KG1 (cell line): ENCODE results near the gene OVCH1.

Experiments
- DNase-seq: peaks from one replicate; lab custom pipeline; 2025; lab: John Stamatoyannopoulos, UW

Gene OVCH1

GRCh38 chr12:29497588-29497987, at the start of gene OVCH1:
Gene OVCH1 (minus strand): TSS chr12:29497686. CDS start chr12:29497686, 0 bp downstream.
- DNase-seq, result no peak

GRCh38 chr12:29547151-29547632, 49.7 kb upstream of the OVCH1 start:
- DNase-seq, result no peak

- DNase-seq, result no peak
These were observed 48.5 kb upstream of the OVCH1 start for GRCh38 chr12:29546000-29546399.

- no peak for DNase-seq
These were observed 47.6 kb upstream of the OVCH1 start for GRCh38 chr12:29545102-29545467.

- no peak for DNase-seq
These were observed 47.1 kb upstream of the OVCH1 start for GRCh38 chr12:29544428-29545101.

GRCh38 chr12:29543036-29543435, 45.5 kb upstream of the OVCH1 start:
- no peak for DNase-seq

GRCh38 chr12:29537298-29537697, 39.8 kb upstream of the OVCH1 start:
- DNase-seq, result no peak

- no peak for DNase-seq
These were observed 37.4 kb upstream of the OVCH1 start for GRCh38 chr12:29534935-29535334.

GRCh38 chr12:29533815-29534489, 36.5 kb upstream of the OVCH1 start:
- no peak for DNase-seq

- no peak for DNase-seq
These were observed 34.0 kb upstream of the OVCH1 start for GRCh38 chr12:29531471-29531870.

GRCh38 chr12:29530436-29530835, 33.0 kb upstream of the OVCH1 start:
- DNase-seq, result no peak

GRCh38 chr12:29528161-29528560, 30.7 kb upstream of the OVCH1 start:
- no peak for DNase-seq

GRCh38 chr12:29521951-29522350, 24.5 kb upstream of the OVCH1 start:
- no peak for DNase-seq

GRCh38 chr12:29519585-29520182, 22.2 kb upstream of the OVCH1 start:
- DNase-seq, result no peak

- no peak for DNase-seq
These were observed 20.9 kb upstream of the OVCH1 start for GRCh38 chr12:29518407-29518806.

GRCh38 chr12:29517264-29517663, 19.8 kb upstream of the OVCH1 start:
- no peak for DNase-seq

GRCh38 chr12:29516431-29516875, 19.0 kb upstream of the OVCH1 start:
- no peak for DNase-seq

GRCh38 chr12:29510591-29511185, 13.2 kb upstream of the OVCH1 start:
- DNase-seq, result no peak

- DNase-seq, result no peak
These were observed 12.0 kb upstream of the OVCH1 start for GRCh38 chr12:29509503-29509902.

GRCh38 chr12:29508949-29509348, 11.5 kb upstream of the OVCH1 start:
- no peak for DNase-seq

- no peak for DNase-seq
These were observed 7.6 kb upstream of the OVCH1 start for GRCh38 chr12:29505122-29505521.

- no peak for DNase-seq
These were observed 5.8 kb upstream of the OVCH1 start for GRCh38 chr12:29503283-29503682.

- no peak for DNase-seq
These were observed 1.7 kb upstream of the OVCH1 start for GRCh38 chr12:29499235-29499634.
